Activated CD4-positive, alpha-beta T cell treated with anti-CD3 and anti-CD28 coated beads, Interleukin-2, amount 50 U/mL, for 48 hours (primary cell): ENCODE results near the gene C11orf86.
"Not testable (repeated sequence)": the region's sequence is repeated elsewhere in the genome, so short reads cannot be mapped to it uniquely, and the experiment has no call there.

ENCODE experiments used
- DNase-seq, 2 experiments: peaks; one replicate each; pipeline ENCODE4 v3.0.0-alpha.2; 2020

C11orf86 gene, protein sequence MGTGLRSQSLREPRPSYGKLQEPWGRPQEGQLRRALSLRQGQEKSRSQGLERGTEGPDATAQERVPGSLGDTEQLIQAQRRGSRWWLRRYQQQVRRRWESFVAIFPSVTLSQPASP

GRCh38 chr11:66974724-66975404 is at the start of gene C11orf86:
Gene C11orf86, plus strand, starts transcription at chr11:66975304. Its CDS starts 59 bp downstream, at chr11:66975363.
- DNase-seq: no peak

DNA sequence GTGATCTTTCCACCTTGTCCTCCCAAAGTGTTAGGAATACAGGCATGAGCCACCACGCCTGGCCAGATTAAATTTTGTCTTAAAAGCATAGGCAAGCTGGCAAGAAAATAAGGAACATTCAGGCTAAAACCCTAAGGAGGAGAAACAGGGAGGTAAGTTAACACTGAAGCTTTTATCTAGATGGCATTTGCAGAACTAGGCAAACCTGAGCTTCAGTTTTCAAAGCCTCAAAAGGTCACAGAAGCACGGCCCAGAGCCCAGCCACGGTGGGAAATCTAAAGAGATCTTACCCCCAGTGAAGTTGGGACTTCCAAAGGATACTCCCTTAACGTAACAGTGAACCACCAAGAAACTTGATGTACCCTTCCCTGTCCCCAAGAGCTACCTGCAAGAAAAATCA is 45.4 kb upstream of the C11orf86 start:
- no peak for DNase-seq

DNA sequence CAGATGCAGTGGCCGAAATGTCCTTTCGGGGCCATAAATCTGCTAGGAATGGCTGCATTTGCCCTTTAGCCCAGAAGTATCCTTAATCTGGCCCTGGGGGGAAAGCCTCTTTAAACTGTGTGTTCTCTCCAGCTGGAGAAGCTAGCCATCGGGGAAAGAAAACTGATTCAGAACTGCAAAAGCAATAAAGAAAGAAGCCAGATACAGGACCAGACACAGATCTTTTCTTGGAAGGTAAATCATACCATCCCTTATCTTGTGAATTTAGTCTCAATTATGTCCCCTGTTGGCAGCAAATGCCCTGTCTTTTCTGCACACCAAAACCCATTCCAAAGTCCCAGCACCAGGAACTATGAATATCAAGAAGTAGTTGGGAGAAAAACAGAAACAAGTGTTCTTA is 42.6 kb upstream of the C11orf86 start:
- no peak for DNase-seq

GRCh38 chr11:66933531-66933930 is 41.6 kb upstream of the C11orf86 start:
- DNase-seq: no peak

GRCh38 chr11:66934950-66935779 is 39.9 kb upstream of the C11orf86 start:
- DNase-seq: no peak

- no peak for DNase-seq
Measured at GRCh38 chr11:66936311-66936711, 38.8 kb upstream of the C11orf86 start.

DNA sequence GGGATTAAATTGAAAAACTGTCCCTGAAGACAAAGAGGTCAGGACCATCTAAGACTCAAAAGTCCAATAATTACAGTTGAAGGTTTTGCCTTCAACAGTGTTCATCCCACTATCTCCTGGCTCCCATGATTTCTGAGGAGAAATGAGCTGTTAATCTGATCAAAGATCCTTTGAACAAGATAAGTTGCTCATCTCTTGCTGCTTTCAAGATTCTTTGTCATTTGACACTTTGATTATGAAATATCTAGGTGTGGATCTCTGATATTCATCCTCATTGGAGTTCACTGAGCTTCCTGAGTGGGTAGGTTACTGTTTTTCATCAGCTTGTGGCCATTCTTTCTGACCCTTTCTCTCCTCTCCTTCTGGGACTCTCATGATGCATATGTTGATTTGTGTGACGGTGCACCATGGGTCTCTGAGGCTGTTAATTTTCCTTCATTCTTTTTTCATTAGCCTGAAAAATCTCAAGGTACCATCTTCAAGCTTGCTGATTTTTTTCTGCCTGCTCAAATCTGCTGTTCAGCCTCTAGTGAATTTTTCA is 37.8 kb upstream of the C11orf86 start:
- DNase-seq: no peak

- DNase-seq: no peak
Measured at GRCh38 chr11:66938582-66939135, 36.4 kb upstream of the C11orf86 start.

GRCh38 chr11:66950112-66950535 is 25.0 kb upstream of the C11orf86 start:
- DNase-seq: peak; percentile 34 to 55

GRCh38 chr11:66951135-66951534 is 24.0 kb upstream of the C11orf86 start:
- no peak for DNase-seq

- DNase-seq: no peak
Measured at GRCh38 chr11:66951927-66952337, 23.2 kb upstream of the C11orf86 start.

DNA sequence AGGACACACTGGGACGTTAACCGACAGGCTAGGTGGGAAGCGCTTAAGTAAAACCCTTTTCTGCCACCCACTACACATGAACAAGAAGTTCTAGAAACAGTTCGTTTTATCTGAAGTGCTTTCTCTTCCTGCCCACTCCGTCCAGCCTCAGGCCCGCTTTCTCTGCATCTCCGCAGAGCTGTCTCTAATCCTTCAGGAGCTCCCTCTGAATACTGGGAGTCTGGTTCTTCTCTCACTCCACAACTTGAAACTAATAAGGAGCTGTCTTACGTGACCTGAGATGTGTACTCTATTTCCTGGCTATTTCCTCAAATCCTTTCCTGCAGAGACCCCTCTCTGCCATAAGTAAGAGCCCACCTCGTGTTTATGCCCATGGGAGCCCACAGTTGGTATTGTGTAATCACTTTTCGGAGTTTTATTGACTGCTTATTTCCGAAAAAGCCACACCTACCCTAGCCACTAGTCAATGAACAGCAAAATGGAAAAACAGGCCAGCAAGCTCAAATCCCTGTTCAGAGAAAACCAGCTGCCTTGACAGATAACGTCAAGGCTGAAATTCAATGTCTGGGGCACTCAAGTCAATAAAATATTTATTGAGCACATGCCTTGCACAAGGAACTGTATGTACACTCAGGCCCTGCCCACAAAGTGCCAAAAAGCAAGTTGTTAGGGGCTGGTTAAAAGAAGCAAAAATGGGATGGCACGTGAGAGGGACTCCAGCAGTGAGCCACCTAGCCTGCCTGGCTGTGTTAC is 21.8 kb upstream of the C11orf86 start:
- DNase-seq: no peak

DNA sequence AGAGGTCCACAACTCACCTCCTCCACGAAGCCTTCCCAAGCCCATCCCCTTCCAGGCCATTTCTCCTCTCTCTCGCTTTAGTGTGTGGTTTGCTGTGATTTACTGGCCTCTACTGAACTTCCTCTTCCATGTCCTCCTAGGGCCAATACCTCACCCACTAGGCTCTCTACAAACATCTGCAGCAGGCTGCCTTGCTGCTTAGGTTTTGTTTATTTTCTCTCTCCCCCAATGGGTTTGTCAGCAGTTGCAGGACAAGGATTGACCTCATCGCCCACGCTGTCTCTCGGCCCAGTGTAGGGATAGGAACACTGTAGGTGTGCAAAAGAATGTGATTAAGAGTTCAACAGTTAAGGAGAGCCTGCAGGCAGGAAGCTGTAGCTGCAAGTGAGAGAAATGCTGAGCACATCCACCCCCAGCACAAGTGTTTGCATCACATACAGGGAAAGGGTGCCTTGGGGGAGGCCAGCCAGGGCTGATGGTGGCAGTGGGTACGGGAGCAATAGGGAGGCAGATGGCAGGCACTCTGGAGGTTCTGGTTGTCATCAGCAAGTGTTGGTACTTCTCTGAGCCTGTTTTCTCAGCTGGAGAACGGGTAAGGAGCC is 18.3 kb upstream of the C11orf86 start:
- no peak for DNase-seq

GRCh38 chr11:66957971-66958231 is 17.2 kb upstream of the C11orf86 start:
- no peak for DNase-seq

GRCh38 chr11:66958232-66958955 is 16.7 kb upstream of the C11orf86 start, which contains the start of gene PC:
Gene PC, minus strand, starts transcription at chr11:66958383. Its CDS starts 86,224 bp downstream, at chr11:66872159.
- peak; percentile 98 to 99 for DNase-seq

- DNase-seq: no peak
Measured at GRCh38 chr11:66958956-66959274, 16.2 kb upstream of the C11orf86 start.

GRCh38 chr11:66961691-66962213 is 13.4 kb upstream of the C11orf86 start:
- not testable (repeated sequence) for DNase-seq

- DNase-seq: no peak
Measured at GRCh38 chr11:66962247-66962646, 12.9 kb upstream of the C11orf86 start.

DNA sequence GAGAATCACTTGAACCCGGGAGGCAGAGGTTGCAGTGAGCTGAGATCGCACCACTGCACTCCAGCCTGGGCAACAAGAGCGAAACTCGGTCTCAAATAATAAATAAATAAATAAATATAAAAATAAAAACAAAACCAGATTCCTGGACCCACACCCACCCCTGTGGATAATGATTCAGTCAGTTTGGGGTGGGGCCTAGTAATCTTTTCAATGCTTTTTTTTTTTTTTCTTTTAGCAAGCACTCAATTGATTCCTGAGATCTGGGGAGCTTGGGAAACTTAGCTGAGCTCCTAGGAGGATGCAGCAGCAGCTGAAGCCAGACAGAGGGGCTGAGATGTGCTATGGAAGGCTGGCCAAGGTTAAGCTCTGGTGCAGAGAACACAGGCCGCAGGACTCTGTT is 12.3 kb upstream of the C11orf86 start:
- no peak for DNase-seq

DNA sequence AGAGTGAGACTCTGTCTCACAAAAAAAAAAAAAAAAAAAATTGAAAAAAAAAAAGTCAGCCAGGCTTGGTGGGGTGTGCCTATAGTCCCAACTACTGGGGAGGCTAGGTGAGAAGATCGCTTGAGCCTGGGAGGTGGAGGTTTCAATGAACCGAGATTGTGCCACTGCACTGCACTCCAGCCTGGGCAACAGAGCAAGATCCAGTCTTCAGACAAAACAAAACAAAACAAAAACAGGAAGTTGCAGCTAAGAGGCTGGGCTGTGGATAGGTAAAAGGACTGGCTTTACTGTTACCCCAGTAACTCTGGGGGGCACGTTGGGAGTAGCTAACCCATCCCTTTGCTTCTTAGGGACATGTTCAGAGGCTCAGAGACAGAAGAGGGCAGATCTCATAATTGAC is 10.6 kb upstream of the C11orf86 start:
- no peak for DNase-seq

GRCh38 chr11:66966351-66966750 is 8.8 kb upstream of the C11orf86 start:
- no peak for DNase-seq
